Gastroesophageal sphincter (tissue), 3 donors: ENCODE measurements around the gene TMEM40.

Source experiments
- CTCF ChIP-seq, 4 experiments: fragments of 200-600 bp in 2 of 4; fragments of 450-650 bp in 2 of 4; sonication (generic) in 1 of 4; IDR thresholded peaks; one replicate each; pipeline ENCODE4 v1.5.1; 2017 to 2019; ENCODE audit warnings: antibody characterized with exemption in 4 of 4, mild to moderate bottlenecking in 2 of 4, moderate library complexity in 2 of 4
- EP300 ChIP-seq: sonication (generic); formaldehyde crosslinking; IDR thresholded peaks from one replicate; pipeline ENCODE4 v1.6.1; 2017; ENCODE audit warnings: antibody characterized with exemption, mild to moderate bottlenecking
- POLR2A ChIP-seq, 2 donors: fragments of 450-650 bp; IDR thresholded peaks; one replicate each; pipeline ENCODE4 v1.6.1; 2017; ENCODE audit warnings: antibody characterized with exemption in 2 of 2, mild to moderate bottlenecking in 2 of 2, moderate library complexity in 1 of 2
- POLR2AphosphoS5 ChIP-seq: sonication (generic); formaldehyde crosslinking; IDR thresholded peaks from one replicate; pipeline ENCODE4 v1.6.1; 2017; ENCODE audit warnings: antibody characterized with exemption

GRCh38 chr3:12777171-12777570 is 18.1 kb upstream of the TMEM40 start:
- TF ChIP-seq CTCF (IDR thresholded peaks at IDR 0.05) = no peak
- no peak for TF ChIP-seq POLR2A (IDR thresholded peaks at IDR 0.05)
- TF ChIP-seq EP300 = no peak
- no peak for TF ChIP-seq POLR2AphosphoS5
